HEK293 (cell line): ENCODE results near the gene L3MBTL1.

Source experiments
- CTCF ChIA-PET: fragments of 350-600 bp; formaldehyde crosslinking; extraction: SDS; loops from one replicate; lab custom pipeline; 2021; ENCODE audit warnings: antibody characterized with exemption; lab: Yijun Ruan, JAX
- POLR2A ChIA-PET: fragments of 300-600 bp; formaldehyde crosslinking; extraction: SDS; loops from one replicate; lab custom pipeline; 2020; ENCODE audit warnings: antibody characterized with exemption, inconsistent platforms; lab: Yijun Ruan, JAX
- H3K27ac ChIP-seq: fragments of 200-500 bp; sonication (Bioruptor generic); 2 replicates; pipeline ENCODE4 v1.5.1; 2014; ENCODE audit warnings: low read depth, low read length, control low read depth, inconsistent platforms; ENCODE audit errors: extremely low read depth
- H3K36me3 ChIP-seq, 2 experiments: fragments of 200-500 bp in 1 of 2; sonication (Bioruptor generic) in 1 of 2; 1 replicate in 1 of 2; 2 replicates in 1 of 2; pipeline ENCODE4 v1.5.1; 2014 to 2017; ENCODE audit warnings: inconsistent platforms in 2 of 2, low read length in 2 of 2; ENCODE audit not compliant: control insufficient read depth in 2 of 2, insufficient read depth in 1 of 2
- H3K4me1 ChIP-seq: fragments of 200-500 bp; sonication (Bioruptor generic); 2 replicates; pipeline ENCODE4 v1.5.1; 2014; ENCODE audit warnings: mild to moderate bottlenecking, low read length, inconsistent platforms; ENCODE audit not compliant: control insufficient read depth, insufficient read depth
- H3K4me3 ChIP-seq: 2 replicates; pipeline ENCODE4 v1.5.1; 2011; ENCODE audit warnings: low read depth, mild to moderate bottlenecking, control low read depth, low read length, moderate library complexity
- H3K9me3 ChIP-seq: fragments of 200-500 bp; sonication (Bioruptor generic); 2 replicates; pipeline ENCODE4 v1.5.1; 2014; ENCODE audit warnings: low read depth, low read length, inconsistent platforms; ENCODE audit not compliant: control insufficient read depth, insufficient read depth
- BCL11A ChIP-seq: fragments of 450-650 bp; formaldehyde crosslinking; IDR thresholded peaks from 2 replicates; pipeline ENCODE4 v1.5.1; 2016; ENCODE audit warnings: low read depth, missing biosample characterization, missing genetic modification characterization
- FEZF1 ChIP-seq: fragments of 450-650 bp; formaldehyde crosslinking; IDR thresholded peaks from 2 replicates; pipeline ENCODE4 v1.5.1; 2016; ENCODE audit warnings: missing biosample characterization, missing genetic modification characterization
- PRDM10 ChIP-seq: fragments of 450-650 bp; formaldehyde crosslinking; IDR thresholded peaks from 2 replicates; pipeline ENCODE4 v1.5.1; 2016; ENCODE audit warnings: missing biosample characterization, missing genetic modification characterization
- PRDM6 ChIP-seq: fragments of 450-650 bp; formaldehyde crosslinking; IDR thresholded peaks from 2 replicates; pipeline ENCODE4 v1.5.1; 2017; ENCODE audit warnings: missing biosample characterization, missing genetic modification characterization
- SALL2 ChIP-seq: fragments of 450-650 bp; formaldehyde crosslinking; IDR thresholded peaks from 2 replicates; pipeline ENCODE4 v1.5.0; 2017; ENCODE audit warnings: missing biosample characterization, mild to moderate bottlenecking, missing genetic modification characterization, borderline replicate concordance
- SCRT2 ChIP-seq: fragments of 450-650 bp; formaldehyde crosslinking; IDR thresholded peaks from 2 replicates; pipeline ENCODE4 v1.5.1; 2016; ENCODE audit warnings: missing biosample characterization, missing genetic modification characterization
- ZFP3 ChIP-seq: fragments of 450-650 bp; formaldehyde crosslinking; IDR thresholded peaks from 2 replicates; pipeline ENCODE4 v1.5.1; 2016; ENCODE audit warnings: low read depth, missing biosample characterization, missing genetic modification characterization
- ZIC2 ChIP-seq: fragments of 450-650 bp; formaldehyde crosslinking; IDR thresholded peaks from 2 replicates; pipeline ENCODE4 v1.5.1; 2016; ENCODE audit warnings: missing biosample characterization, missing genetic modification characterization
- ZNF121 ChIP-seq: fragments of 450-650 bp; formaldehyde crosslinking; IDR thresholded peaks from 2 replicates; pipeline ENCODE4 v1.5.1; 2016; ENCODE audit warnings: missing biosample characterization, missing genetic modification characterization
- ZNF132 ChIP-seq: fragments of 450-650 bp; formaldehyde crosslinking; IDR thresholded peaks from 2 replicates; pipeline ENCODE4 v1.5.1; 2017; ENCODE audit warnings: missing biosample characterization, missing genetic modification characterization, borderline replicate concordance
- ZNF24 ChIP-seq: fragments of 450-650 bp; formaldehyde crosslinking; IDR thresholded peaks from 2 replicates; pipeline ENCODE4 v1.5.1; 2016; ENCODE audit warnings: missing biosample characterization, missing genetic modification characterization
- ZNF248 ChIP-seq: fragments of 450-650 bp; formaldehyde crosslinking; IDR thresholded peaks from 2 replicates; pipeline ENCODE4 v1.5.1; 2017; ENCODE audit warnings: missing biosample characterization, missing genetic modification characterization
- ZNF266 ChIP-seq: fragments of 450-650 bp; formaldehyde crosslinking; IDR thresholded peaks from 2 replicates; pipeline ENCODE4 v1.5.1; 2016; ENCODE audit warnings: missing biosample characterization, missing genetic modification characterization, low read depth
- ZNF350 ChIP-seq: fragments of 450-650 bp; formaldehyde crosslinking; IDR thresholded peaks from 2 replicates; pipeline ENCODE4 v1.5.0; 2017; ENCODE audit warnings: missing biosample characterization, mild to moderate bottlenecking, missing genetic modification characterization
- ZNF354C ChIP-seq: fragments of 450-650 bp; formaldehyde crosslinking; IDR thresholded peaks from 2 replicates; pipeline ENCODE4 v1.5.1; 2016; ENCODE audit warnings: missing biosample characterization, missing genetic modification characterization, low read depth, borderline replicate concordance
- ZNF37A ChIP-seq: fragments of 450-650 bp; IDR thresholded peaks from 2 replicates; pipeline ENCODE4 v1.5.1; 2018; ENCODE audit warnings: missing biosample characterization, missing genetic modification characterization
- ZNF404 ChIP-seq: fragments of 450-650 bp; formaldehyde crosslinking; IDR thresholded peaks from 2 replicates; pipeline ENCODE4 v1.5.1; 2017; ENCODE audit warnings: missing biosample characterization, missing genetic modification characterization
- ZNF544 ChIP-seq: fragments of 450-650 bp; formaldehyde crosslinking; IDR thresholded peaks from 2 replicates; pipeline ENCODE4 v1.5.0; 2017; ENCODE audit warnings: missing biosample characterization, missing genetic modification characterization
- ZNF664 ChIP-seq: fragments of 450-650 bp; formaldehyde crosslinking; IDR thresholded peaks from 2 replicates; pipeline ENCODE4 v1.5.1; 2016; ENCODE audit warnings: missing biosample characterization, missing genetic modification characterization
- ZNF830 ChIP-seq: fragments of 450-650 bp; IDR thresholded peaks from 2 replicates; pipeline ENCODE4 v1.5.0; 2018; ENCODE audit warnings: missing biosample characterization, missing genetic modification characterization, low read depth, mild to moderate bottlenecking, moderate library complexity
- ZSCAN16 ChIP-seq: fragments of 450-650 bp; formaldehyde crosslinking; IDR thresholded peaks from 2 replicates; pipeline ENCODE4 v1.5.1; 2016; ENCODE audit warnings: missing biosample characterization, missing genetic modification characterization

L3MBTL1 gene

GRCh38 chr20:43571771-43572170, 64.3 kb downstream of the L3MBTL1 start (continued):
- TF ChIP-seq PRDM10 (tag by site-specific recombination) (no peak), ZNF544 (tag by site-specific recombination) (no peak), ZNF664 (tag by site-specific recombination) (no peak), ZNF266 (no peak), ZNF404 (no peak), ZNF24 (tag by site-specific recombination) (no peak), ZSCAN16 (no peak)
- TF ChIP-seq, all 188 proteins: peak for 0

GRCh38 chr20:43572891-43573290, 65.4 kb downstream of the L3MBTL1 start:
- Histone ChIP-seq H3K9me3 (no peaks in the 10 kb centered on the region), H3K27ac (no peak overlapping the region), H3K4me3 (no peak overlapping the region), H3K4me1 (no peaks in the 10 kb centered on the region)
- ChIA-PET POLR2A (no interaction called here), CTCF (no interaction called here)
- TF ChIP-seq ZNF248 (no peak), ZNF830 (tag by site-specific recombination) (no peak), ZNF350 (tag by site-specific recombination) (no peak), ZNF37A (tag by site-specific recombination) (no peak)
- TF ChIP-seq, all 188 proteins: peak for 0
- no peaks in the 10 kb centered on the region for H3K36me3 ChIP-seq

GRCh38 chr20:43576108-43576507, 68.6 kb downstream of the L3MBTL1 start:
- H3K4me1 ChIP-seq: no peaks in the 10 kb centered on the region
- ChIA-PET CTCF (interaction anchor here (0.8 kb wide), 1 partner anchor 62 kb away, joined by 4 read pairs; no protein-coding TSS in a partner anchor), POLR2A (no interaction called here)
- H3K9me3 ChIP-seq: no peaks in the 10 kb centered on the region
- no peak overlapping the region for H3K27ac ChIP-seq
- H3K36me3 ChIP-seq: no peaks in the 10 kb centered on the region
- H3K4me3 ChIP-seq: no peak overlapping the region
- TF ChIP-seq SCRT2 (tag by site-specific recombination) (no peak), ZNF132 (tag by site-specific recombination) (no peak), ZIC2 (tag by site-specific recombination) (peak; percentile 73)

- TF ChIP-seq PRDM6 (tag by site-specific recombination): peak; percentile 62; the same call in 1 of the 2 replicates
- TF ChIP-seq ZNF354C: no peak
- no peak for TF ChIP-seq SALL2 (tag by site-specific recombination)
- TF ChIP-seq ZNF121 (tag by site-specific recombination): no peak
- no peak for TF ChIP-seq BCL11A
- 0 out of 2 replicates have a peak, but pooled peaks have one; percentile 43 for TF ChIP-seq FEZF1
- TF ChIP-seq ZFP3 (tag by site-specific recombination): no peak
Observed at GRCh38 chr20:43579861-43580793, 72.6 kb downstream of the L3MBTL1 start.

More at GRCh38 chr20:43579861-43580793, 72.6 kb downstream of the L3MBTL1 start:
- no peaks in the 10 kb centered on the region for H3K36me3 ChIP-seq
- H3K4me3 ChIP-seq: no peak overlapping the region
- POLR2A ChIA-PET: interaction anchor here (1.2 kb wide), 1 partner anchor 11 kb away, joined by 3 read pairs; the partner anchor contains the start of gene IFT52
- CTCF ChIA-PET: interaction anchor here (0.6 to 0.7 kb wide), 3 partner anchors 39 to 501 kb away, joined by 3 to 4 read pairs (median 3); no protein-coding TSS in a partner anchor
- no peak overlapping the region for H3K27ac ChIP-seq
- H3K4me1 ChIP-seq: no peaks in the 10 kb centered on the region
- H3K9me3 ChIP-seq: no peaks in the 10 kb centered on the region
